NCI-H345 (cell line): ENCODE data around the gene TRAF3.
"Not testable (repeated sequence)": the region's sequence is repeated elsewhere in the genome, so short reads cannot be mapped to it uniquely, and the experiment has no call there.

Experiments used
- DNase-seq: peaks from one replicate; lab custom pipeline; 2025; lab: John Stamatoyannopoulos, UW

The TRAF3 gene

DNA sequence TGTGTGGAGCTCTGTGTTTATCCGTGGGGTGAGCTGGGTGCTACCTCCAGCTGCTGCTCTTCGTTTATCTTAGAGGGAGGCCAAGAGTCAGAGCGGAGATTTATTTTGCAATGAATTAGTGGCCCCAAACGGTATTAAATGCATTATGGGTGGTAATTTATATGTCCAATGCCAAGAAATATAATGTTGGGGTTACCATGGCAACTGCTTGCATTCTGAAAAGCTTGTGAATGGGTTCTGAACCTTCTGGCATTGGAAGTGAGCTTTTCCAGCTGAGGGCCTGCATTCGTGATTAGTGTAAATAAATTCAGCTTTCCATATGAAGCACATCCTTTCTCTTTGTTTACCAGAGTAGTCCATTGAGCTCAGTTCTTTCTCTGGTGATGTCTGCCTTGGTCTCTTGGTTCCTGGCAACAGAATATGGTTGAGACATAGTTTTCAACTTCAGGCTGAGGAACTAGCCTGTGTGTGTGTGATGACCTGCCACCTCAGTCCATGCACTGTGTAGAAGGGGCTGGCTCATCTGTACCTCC, 51.8 kb downstream of the TRAF3 start:
- DNase-seq = peak; percentile 25

DNA sequence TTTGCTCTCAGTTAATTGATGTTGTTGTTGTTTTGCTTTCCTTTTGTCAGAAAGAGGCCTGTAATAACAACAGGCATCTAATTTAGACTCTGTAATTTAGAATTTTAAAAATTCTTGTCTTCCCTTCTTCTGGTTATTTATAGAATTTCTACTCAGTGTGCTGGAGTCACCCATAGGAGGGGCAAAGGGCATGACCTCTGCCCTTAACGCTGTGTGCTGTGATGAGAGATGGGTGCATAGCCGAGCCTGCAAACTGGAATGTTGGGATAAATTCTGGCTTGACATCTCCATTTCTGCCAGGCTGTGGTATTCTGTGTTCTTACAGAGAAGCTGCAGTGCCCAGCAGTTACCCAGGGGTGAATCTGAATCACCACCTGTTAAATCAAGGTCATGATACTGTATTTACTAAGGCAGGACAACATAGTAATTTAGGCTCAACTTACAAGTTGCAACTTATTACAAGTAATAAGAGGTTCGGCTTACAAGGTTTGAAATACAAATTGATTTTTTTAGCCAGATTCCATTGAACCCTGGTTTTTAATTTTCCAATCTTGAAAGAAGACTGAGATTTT, 53.3 kb downstream of the TRAF3 start:
- no peak for DNase-seq

DNA sequence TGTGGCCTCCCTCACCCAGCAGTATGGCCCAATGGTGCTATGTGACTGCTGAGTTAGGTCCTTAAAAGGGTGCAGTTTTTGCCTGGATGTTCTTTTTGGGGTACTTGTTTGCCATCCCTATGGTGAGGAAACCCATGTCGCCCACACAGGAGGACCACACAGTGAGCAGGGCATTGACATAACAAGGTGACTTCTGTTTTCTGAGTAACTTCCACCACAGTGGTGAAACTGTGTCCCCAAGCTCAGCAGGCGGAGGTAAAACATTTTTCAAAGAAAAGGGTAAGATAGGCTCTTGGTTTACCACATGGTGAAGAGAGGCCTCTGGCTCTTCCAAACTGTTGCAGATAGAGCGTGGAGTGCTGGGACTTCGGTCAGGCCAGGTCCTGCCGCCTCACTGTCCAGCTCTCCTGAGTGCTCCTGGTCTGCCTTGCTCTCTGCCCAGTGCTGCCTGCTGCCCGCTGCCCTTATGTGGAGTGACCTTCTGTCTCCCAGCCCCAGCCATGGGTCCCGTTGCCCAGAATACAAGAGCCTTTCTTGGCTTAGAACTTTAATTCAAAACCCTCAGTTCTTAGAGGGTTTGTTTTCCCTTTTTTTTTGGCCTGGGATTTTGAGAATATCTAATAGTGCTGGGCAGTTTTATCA, 54.0 kb downstream of the TRAF3 start:
- no peak for DNase-seq

DNA sequence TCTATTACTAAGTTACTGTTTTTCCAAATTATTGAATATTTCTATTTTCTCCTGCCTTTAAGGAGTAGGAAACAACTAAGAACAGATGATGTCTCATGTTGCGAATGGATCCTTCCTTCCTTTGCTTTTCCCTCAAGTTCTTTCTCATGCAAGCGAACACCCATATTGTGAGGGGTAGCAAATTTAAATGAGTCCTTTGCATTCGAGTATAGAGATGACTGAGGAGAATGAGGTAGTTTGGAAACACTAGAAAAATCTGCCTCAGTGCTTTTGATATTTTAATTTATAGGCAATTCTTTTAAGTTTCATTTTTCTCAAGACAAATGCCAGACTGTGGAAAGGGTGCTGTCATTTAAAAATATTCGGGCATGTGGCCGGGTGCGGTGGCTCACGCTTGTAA, 56.1 kb downstream of the TRAF3 start:
- no peak for DNase-seq

DNA sequence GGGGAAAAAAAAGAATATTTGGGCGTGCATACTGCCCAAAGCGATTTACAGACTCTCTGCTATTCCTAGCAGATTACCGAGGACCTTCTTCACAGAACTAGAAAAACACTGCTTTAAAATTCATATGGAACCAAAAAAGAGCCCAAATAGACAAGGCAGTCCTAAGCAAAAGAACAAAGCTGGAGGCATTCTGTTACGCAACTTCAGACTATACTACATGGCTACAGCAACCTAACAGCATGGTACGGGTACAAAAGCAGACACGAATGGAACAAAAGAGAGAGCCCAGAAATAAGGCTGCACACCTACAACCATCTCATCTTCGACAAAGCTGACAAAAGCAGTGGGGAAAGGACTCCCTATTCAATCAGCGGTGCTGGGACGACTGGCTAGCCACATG, 56.7 kb downstream of the TRAF3 start:
- no peak for DNase-seq

DNA sequence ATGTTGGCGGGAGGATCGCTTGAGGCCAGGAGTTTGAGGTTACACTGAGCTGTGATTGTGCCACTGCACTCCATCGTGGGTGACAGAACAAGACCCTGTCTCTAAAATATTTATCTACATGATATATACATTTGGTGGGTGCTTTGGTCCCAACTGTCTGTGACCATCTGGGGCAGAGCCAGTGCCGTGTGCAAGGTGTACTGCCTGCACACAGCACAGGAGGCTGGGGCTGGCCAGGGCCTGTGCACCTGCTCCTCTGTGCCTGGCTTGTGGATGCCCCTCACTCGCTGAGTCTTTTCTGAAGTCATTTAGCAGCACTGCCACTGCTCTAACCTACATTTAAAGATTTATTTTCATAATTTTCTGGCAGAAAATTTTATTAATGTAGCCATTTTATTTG, 58.7 kb downstream of the TRAF3 start:
- DNase-seq = no peak

DNA sequence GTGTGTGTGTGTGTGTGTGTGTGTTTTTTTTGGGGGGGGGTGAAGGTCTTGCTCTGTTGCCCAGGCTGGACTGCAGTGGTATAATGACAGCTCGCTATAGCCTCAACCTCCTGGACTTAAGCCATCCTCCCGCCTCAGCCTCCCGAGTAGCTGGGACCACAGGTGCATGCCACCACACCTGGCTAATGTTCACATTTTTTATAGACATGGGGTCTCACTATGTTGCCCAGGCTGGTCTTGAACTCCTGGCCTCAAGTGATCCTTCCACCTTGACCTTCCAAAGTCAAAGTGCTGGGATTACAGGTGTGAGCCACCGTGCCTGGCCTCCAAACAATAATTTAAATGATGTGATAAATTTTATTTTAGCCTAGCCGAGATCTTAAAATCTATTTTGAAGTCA, 59.9 kb downstream of the TRAF3 start:
- DNase-seq = not testable (repeated sequence)

DNA sequence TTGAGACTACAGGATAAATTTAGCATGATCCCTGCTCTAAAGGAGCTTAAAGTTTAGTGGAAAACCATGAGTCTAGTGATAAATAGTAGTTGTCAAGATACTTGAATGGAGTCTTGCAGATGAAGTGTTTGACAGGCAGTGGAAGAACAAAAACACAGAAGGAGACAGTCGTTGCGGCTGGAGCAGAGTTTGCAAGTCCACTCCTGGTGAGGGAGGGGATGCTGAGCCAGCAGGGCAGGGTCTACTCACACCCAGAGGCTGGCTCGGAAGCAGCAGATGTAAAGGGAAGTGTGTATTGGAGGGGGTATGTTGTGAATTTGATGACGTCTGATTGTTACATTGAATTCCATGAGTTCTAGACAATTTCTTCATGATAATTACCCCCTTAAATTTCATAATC, 61.3 kb downstream of the TRAF3 start:
- DNase-seq = no peak

DNA sequence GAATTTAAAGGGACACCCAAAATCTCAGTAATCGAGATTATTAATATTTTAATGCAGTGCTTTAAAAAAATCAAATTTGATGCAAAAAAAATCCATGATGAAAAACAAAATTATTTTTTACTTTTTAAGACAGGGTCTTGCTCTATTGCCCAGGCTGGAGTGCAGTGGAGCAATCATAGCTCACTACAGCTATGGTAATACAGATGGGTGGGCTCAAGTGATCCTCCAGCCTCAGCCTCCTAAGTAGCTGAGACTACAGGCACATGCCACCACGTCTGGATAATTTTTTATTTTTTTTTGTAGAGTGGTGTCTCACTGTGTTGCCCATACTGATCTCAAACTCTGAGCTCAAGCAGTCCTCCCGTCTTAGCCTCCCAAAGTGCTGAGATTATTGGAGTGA, 62.9 kb downstream of the TRAF3 start:
- DNase-seq = no peak

DNA sequence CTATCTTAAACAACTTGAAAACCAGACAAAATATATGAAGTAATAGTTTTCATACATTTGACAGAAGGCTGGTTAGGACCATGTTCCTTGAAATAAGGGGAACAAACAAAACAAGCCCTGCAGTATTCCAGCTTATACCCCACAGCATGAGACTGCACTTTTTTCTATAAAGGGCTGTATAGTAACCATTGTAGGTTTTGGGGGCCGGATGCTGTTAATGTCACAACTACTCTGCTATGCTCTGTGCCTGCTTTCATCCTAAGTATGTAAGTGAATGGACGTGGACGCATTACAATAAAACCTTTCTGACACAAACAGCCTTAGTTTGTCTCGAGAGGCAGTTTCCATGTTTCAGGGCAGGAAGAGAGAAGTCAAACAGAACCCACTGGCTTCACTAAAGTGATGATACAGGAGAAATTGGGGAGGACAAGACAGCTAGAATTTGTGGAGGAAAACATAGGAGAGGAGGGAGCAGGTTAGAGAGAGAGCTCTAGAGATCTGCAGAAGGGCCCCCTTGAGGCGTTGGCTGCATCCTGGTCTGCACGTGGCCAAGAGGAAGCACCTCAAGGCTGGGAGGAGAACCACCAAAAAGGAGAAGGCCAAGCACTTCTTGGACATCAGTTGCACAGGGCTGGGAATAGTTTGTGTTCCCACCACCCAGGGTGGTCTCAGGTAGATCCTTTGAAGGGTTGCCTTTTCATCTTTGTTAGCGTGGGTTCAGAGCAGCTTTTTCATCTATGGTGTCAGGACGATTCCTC, 63.7 kb downstream of the TRAF3 start:
- no peak for DNase-seq

DNA sequence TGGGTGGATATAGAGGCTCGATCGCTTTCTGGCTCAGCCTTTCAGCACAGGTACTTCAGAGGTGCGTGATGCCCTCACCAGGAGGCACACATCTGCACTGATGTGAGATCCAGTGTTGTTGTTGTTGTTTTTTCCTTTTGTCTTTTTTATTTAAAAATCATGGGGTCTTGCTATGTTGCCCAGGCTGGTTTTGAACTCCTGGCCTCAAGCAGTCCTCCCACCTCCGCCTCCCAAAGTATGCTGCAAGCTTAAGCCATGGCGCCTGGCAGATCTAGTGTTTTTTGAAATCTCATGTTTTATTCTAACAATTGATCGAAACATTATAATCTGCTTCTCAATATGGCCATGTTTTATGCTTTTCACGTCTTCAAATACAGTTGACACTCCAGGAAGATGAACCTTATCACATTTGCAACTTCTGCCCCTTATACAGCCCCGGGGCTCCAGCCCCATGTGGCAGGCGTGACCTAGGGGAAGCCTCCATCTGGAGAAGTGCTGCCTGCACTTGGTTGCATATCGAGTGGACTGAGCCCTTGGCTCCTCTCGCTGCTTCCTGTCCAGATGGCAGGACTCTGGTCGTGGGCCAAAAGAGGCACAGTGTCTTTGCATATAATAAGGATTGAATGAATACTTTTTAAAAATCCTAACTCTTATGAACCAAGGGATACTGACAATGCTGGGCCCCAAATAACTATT, 71.7 kb downstream of the TRAF3 start:
- DNase-seq = no peak

DNA sequence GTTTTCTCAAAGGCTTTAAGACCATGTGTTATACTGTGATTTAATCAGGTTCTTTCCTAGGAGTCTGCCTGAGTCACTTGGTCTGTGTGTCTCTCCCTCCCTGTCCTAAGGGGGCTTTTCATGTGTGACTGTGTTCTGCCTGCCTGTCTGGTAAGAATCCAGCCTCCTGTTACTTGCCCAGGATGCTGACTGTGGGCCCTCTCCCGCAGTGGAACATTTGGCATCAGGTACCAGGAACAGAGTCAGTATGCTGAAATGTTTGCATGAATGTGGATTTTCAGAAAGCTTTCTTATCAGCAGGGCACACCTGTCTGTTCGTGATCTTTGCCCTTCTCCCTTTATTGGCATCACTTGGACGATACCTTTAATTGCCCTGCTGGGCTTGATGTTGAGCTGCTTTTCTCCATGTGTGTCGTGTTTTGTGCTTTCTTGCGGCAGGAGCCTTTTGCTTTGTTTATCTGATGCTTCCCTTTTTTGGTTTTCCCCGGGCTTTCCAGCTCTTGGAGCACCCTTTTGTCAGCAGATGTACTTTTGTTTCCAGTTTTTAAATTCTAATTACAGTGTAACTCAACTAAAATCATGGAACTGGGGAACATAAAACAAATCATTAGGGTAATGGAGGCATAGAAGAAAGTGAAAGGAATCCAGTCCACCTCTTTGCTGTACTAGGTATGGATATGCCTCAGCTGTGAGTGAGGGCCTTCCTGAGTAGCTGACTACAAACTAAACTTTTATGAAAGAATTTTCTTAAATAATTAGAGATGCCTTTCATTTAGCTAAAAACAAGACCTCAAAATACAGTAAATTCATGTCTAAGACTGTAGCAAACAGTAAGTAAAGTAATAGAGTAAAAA, 72.5 kb downstream of the TRAF3 start:
- DNase-seq = no peak

DNA sequence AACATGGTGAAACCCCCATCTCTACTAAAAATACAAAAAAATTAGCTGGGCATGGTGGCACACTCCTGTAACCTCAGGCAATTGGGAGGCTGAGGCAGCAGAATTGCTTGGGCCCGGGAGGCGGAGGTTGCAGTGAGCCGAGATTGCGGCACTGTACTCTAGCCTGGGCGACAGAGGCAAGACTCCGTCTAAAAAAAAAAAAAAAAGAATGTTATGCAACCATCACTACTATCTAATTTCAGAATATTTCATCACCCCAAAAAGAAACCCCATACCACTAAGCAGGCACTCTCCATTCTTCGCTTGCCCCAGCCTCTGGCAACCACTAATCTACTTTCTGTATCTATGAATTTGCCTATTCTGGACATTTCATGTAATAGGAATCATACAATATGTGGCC, 76.4 kb downstream of the TRAF3 start:
- no peak for DNase-seq

DNA sequence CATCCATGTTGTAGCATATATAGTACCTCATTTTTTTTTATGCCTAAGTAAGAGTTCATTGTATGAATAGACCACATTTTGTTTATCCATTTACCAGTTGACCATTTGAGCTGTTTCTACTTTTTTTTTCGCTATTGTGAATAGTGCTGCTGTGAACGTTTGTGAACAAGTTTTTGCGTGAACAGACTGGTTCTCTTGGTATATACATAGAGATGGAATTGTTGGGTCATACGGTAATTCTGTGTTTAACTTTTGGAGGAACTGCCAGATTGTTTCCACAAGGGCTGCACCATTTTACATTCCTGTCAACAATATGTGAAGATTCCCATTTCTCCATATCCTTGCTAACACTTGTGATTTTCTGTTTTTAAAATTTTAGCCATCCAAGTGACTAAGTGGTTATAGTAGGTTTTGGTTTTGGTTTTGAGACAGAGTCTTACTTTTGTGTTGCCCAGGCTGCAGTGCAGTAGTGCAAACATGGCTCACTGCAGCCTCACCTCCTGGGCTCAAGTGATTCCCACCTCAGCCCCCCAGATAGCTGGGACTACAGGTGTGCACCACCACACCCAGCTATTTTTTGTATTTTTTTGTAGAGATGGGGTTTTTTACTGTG, 76.9 kb downstream of the TRAF3 start:
- DNase-seq = no peak

DNA sequence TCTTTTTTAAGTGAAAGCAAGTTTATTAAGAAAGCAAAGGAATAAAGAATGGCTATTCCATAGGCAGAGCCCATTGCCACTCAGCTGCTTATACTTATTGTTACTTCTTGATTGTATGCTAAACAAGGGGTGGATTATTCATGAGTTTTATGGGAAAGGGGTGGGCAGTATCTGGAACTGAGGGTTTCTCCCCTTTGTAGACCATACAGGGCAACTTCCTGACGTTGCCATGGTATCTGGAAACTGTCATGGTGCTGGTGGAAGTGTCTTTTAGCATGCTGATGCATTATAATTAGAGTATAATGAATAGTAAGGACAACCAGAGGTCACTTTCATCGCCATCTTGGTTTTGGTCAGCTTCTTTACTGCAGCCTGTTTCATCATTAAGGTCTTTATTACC, 78.9 kb downstream of the TRAF3 start:
- DNase-seq = no peak

DNA sequence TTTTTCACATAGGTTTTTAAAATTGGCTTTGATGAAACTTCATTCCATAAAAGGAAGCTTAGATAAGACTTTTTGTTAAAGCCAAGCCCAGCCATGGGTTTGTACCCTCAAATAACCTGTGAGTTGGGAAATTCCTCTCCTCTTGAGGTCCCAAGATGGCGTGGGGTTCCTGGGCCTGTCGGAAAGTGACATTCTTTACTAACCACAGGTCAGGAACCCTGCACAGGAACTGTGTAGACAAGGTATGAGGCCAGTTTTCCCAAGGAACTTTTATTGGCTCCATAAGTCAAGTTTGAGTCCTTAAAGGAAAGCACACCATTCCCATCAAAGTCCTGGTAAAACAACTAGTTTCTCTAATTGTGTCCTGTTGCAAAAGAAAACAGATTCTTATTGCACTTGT, 80.2 kb downstream of the TRAF3 start:
- DNase-seq = no peak

DNA sequence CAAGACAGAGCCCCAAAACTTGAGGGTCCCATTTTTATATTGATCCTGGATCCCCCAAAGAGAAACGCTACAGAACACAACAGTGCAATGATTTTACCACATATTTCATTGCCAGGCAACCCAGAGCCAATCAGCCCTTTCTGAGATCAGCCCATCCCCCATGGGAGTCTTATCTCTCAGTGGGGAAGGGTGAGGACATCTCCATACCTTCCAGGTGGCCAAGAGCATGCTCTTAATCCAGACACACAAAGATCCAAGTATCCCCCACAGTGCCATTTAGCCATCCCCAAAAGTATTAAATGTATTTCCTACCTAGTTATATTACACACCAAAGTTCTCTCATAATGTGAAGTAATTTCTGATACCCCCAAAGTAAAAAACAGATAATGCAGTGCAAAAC, 82.7 kb downstream of the TRAF3 start:
- DNase-seq = no peak

DNA sequence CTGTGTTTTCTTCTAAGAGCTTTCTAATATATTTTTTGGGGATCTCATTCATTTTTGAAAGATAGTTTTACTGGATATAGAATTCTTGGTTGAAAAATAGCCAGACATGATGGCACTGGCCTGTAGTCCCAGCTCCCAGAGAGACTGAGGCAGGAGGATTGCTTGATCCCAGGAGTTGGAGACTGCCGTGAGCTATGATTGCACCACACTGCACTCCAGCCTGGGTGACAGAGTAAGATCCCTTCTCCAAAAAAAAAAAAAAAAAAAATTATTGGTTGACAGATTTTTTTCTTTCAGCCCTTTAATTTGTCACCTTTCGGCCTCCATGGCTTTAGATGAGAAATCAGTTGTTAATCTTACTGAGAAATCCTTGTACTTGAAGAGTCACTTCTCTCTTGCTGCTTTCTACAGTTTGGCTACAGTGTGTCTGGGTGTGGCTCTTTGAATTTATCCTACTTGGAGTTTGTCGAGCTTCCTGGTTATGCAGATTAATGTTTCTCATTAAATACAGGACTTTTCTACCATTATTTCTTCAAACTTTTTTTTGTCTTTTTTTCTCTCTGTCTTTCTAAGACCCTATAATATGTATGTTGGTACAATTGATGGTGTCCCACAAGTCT, 85.0 kb downstream of the TRAF3 start:
- no peak for DNase-seq

DNA sequence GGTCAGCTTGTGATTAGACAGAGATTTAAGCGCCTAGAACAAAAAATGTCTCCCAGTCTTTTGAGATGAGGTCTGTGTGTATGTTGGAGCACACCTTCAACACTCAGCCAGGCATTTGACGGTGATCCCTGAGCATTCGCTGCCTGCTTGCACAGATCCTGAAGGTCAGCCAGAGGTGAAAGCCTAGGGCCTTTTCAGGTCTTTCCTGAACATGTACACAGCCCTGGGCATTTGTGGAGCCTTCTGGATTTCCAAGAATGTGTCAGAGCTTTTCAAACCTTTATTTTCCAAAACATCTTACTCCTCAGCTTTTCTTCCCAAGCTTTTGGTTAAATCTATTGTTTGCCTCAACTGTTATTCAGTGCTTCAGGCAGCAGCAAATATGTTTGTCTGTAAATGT, 86.1 kb downstream of the TRAF3 start:
- no peak for DNase-seq

DNA sequence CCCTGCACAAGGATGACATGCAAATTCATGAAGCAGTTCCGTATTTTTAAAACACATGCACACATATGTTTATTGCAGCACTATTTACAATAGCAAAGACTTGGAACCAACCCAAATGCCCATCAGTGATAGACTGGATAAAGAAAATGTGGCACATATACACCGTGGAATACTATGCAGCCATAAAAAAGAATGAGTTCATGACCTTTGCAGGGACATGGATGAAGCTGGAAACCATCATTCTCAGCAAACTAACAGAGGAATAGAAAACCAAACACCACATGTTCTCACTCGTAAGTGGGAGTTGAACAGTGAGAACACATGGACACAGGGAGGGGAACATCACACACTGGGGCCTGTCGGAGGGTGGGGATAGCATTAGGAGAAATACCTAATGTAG, 88.7 kb downstream of the TRAF3 start:
- DNase-seq = not testable (repeated sequence)
